NT2/D1 (cell line): ENCODE measurements around the gene PTPN12.
"Not testable (repeated sequence)": the region's sequence is repeated elsewhere in the genome, so short reads cannot be mapped to it uniquely, and the experiment has no call there.

Experiments
- DNase-seq: peaks from one replicate; pipeline ENCODE4 v3.0.0-alpha.2; 2011; ENCODE audit warnings: low read depth, low spot score
- H3K27me3 ChIP-seq: 2 replicates; pipeline ENCODE4 v1.6.0; 2011; ENCODE audit warnings: mild to moderate bottlenecking; ENCODE audit not compliant: insufficient read length, insufficient read depth
- H3K36me3 ChIP-seq: 2 replicates; pipeline ENCODE4 v1.6.1; 2011; ENCODE audit warnings: mild to moderate bottlenecking, low read length, mixed read lengths; ENCODE audit not compliant: insufficient read depth, insufficient read length
- H3K4me1 ChIP-seq: 2 replicates; pipeline ENCODE4 v1.5.1; 2011; ENCODE audit not compliant: insufficient read depth, insufficient read length
- H3K4me3 ChIP-seq: 2 replicates; pipeline ENCODE4 v1.5.1; 2011; ENCODE audit warnings: low read depth; ENCODE audit not compliant: insufficient read length
- H3K9ac ChIP-seq: 2 replicates; pipeline ENCODE4 v1.6.0; 2011; ENCODE audit warnings: low read depth; ENCODE audit not compliant: insufficient read length
- H3K9me3 ChIP-seq: 2 replicates; pipeline ENCODE4 v1.5.1; 2011; ENCODE audit warnings: mild to moderate bottlenecking, low read length; ENCODE audit not compliant: insufficient read depth
- SUZ12 ChIP-seq: IDR thresholded peaks from 2 replicates; pipeline ENCODE4 v1.6.1; 2011; ENCODE audit not compliant: insufficient read length, insufficient read depth; ENCODE audit errors: extremely low read depth
- YY1 ChIP-seq: IDR thresholded peaks from 2 replicates; pipeline ENCODE4 v1.6.1; 2011; ENCODE audit not compliant: insufficient read length, insufficient read depth
- ZNF274 ChIP-seq: IDR thresholded peaks from 2 replicates; pipeline ENCODE4 v1.6.1; 2011; ENCODE audit warnings: mild to moderate bottlenecking, low read depth, low read length

PTPN12 gene

GRCh38 chr7:77516085-77516484, 21.0 kb upstream of the PTPN12 start:
- no peak for DNase-seq
- H3K36me3 ChIP-seq, result no peaks in the 10 kb centered on the region
- no peak overlapping the region for H3K4me3 ChIP-seq
- no peaks in the 10 kb centered on the region for H3K4me1 ChIP-seq
- H3K27me3 ChIP-seq, result no peaks in the 10 kb centered on the region
- TF ChIP-seq SUZ12 (no peak), YY1 (no peak), ZNF274 (no peak)
- H3K9ac ChIP-seq, result no peak overlapping the region
- H3K9me3 ChIP-seq, result no peaks in the 10 kb centered on the region; the same call in 1 of the 2 replicates

GRCh38 chr7:77520261-77520660, 16.8 kb upstream of the PTPN12 start:
- Histone ChIP-seq H3K4me3 (no peak overlapping the region), H3K27me3 (no peaks in the 10 kb centered on the region), H3K36me3 (no peaks in the 10 kb centered on the region), H3K9me3 (no peaks in the 10 kb centered on the region), H3K9ac (no peak overlapping the region), H3K4me1 (no peaks in the 10 kb centered on the region)
- TF ChIP-seq SUZ12, result no peak
- TF ChIP-seq ZNF274, result no peak
- no peak for TF ChIP-seq YY1
- DNase-seq, result no peak

GRCh38 chr7:77521537-77521936, 15.6 kb upstream of the PTPN12 start:
- H3K4me3 ChIP-seq, DNase-seq, H3K4me1 ChIP-seq, H3K36me3 ChIP-seq, H3K9ac ChIP-seq, H3K9me3 ChIP-seq, H3K27me3 ChIP-seq: not testable (repeated sequence)

GRCh38 chr7:77524731-77525130, 12.4 kb upstream of the PTPN12 start:
- no peaks in the 10 kb centered on the region for H3K4me1 ChIP-seq
- TF ChIP-seq ZNF274 (no peak), YY1 (no peak), SUZ12 (no peak)
- H3K4me3 ChIP-seq, result no peak overlapping the region
- no peak for DNase-seq
- H3K36me3 ChIP-seq, result no peaks in the 10 kb centered on the region
- H3K27me3 ChIP-seq, result no peaks in the 10 kb centered on the region
- H3K9ac ChIP-seq, result no peak overlapping the region
- H3K9me3 ChIP-seq, result no peaks in the 10 kb centered on the region

- H3K9ac ChIP-seq, result no peak overlapping the region
- no peak for DNase-seq
These were observed 11.9 kb upstream of the PTPN12 start for GRCh38 chr7:77525231-77525630.

GRCh38 chr7:77528368-77528767, 8.7 kb upstream of the PTPN12 start:
- DNase-seq, result no peak
- Histone ChIP-seq H3K4me3 (no peak overlapping the region), H3K9ac (no peak overlapping the region), H3K27me3 (no peaks in the 10 kb centered on the region), H3K36me3 (no peaks in the 10 kb centered on the region), H3K4me1 (no peaks in the 10 kb centered on the region), H3K9me3 (no peaks in the 10 kb centered on the region; the same call in 1 of the 2 replicates)
- TF ChIP-seq SUZ12 (no peak), ZNF274 (no peak), YY1 (no peak)

More at GRCh38 chr7:77525231-77525630, 11.9 kb upstream of the PTPN12 start:
- H3K9me3 ChIP-seq, result no peaks in the 10 kb centered on the region
- no peaks in the 10 kb centered on the region for H3K36me3 ChIP-seq
- H3K4me3 ChIP-seq, result no peak overlapping the region
- H3K27me3 ChIP-seq, result no peaks in the 10 kb centered on the region
- H3K4me1 ChIP-seq, result no peaks in the 10 kb centered on the region
- TF ChIP-seq ZNF274 (no peak), YY1 (no peak), SUZ12 (no peak)

GRCh38 chr7:77529279-77529678, 7.8 kb upstream of the PTPN12 start:
- Histone ChIP-seq H3K27me3 (no peaks in the 10 kb centered on the region), H3K36me3 (no peaks in the 10 kb centered on the region), H3K9ac (no peak overlapping the region), H3K9me3 (no peaks in the 10 kb centered on the region; the same call in 1 of the 2 replicates), H3K4me3 (no peak overlapping the region), H3K4me1 (no peaks in the 10 kb centered on the region)
- TF ChIP-seq ZNF274, result no peak
- no peak for TF ChIP-seq YY1
- no peak for TF ChIP-seq SUZ12
- DNase-seq, result no peak

GRCh38 chr7:77531038-77531437, 6.1 kb upstream of the PTPN12 start:
- Histone ChIP-seq H3K36me3 (no peaks in the 10 kb centered on the region), H3K4me3 (no peak overlapping the region), H3K27me3 (no peaks in the 10 kb centered on the region), H3K4me1 (no peaks in the 10 kb centered on the region), H3K9ac (no peak overlapping the region), H3K9me3 (peaks cover 8% of the 10 kb centered on the region; the same call in 1 of the 2 replicates)
- DNase-seq, result no peak
- TF ChIP-seq YY1 (no peak), SUZ12 (no peak), ZNF274 (no peak)
